GM10266 (cell line): ENCODE measurements around the gene MYBPC3.

ENCODE experiments used
- DNase-seq: peaks from one replicate; pipeline ENCODE4 v3.0.0; 2012; ENCODE audit errors: extremely low spot score
- TF ChIP-seq, protein P1 (sequence below): IDR thresholded peaks from 2 replicates; pipeline ENCODE4 v1.5.1; 2012; ENCODE audit warnings: mild to moderate bottlenecking, low read depth; ENCODE audit not compliant: control insufficient read depth, insufficient read depth; ENCODE audit errors: missing control alignments

MYBPC3 gene

DNA sequence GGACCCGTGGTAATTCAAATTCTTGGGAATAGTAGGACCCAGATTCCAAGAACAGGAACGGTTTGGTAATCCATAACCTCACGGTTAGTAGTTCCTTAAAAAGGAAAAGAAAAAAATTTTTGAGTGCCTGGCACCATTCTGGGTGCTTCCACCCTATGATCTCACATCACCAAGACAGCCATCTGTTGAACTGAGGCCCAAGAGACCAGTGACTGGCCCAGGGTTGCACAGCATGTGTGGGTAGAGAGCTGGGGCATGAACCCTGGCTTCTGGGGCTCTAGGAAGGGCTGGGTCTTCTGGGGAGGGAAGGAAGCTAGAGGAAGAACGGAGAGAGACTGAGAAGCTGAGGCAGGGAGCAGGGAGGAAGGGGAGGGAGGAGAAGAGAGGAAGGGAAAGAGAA is 30.6 kb upstream of the MYBPC3 start:
- TF ChIP-seq, protein P1, sequence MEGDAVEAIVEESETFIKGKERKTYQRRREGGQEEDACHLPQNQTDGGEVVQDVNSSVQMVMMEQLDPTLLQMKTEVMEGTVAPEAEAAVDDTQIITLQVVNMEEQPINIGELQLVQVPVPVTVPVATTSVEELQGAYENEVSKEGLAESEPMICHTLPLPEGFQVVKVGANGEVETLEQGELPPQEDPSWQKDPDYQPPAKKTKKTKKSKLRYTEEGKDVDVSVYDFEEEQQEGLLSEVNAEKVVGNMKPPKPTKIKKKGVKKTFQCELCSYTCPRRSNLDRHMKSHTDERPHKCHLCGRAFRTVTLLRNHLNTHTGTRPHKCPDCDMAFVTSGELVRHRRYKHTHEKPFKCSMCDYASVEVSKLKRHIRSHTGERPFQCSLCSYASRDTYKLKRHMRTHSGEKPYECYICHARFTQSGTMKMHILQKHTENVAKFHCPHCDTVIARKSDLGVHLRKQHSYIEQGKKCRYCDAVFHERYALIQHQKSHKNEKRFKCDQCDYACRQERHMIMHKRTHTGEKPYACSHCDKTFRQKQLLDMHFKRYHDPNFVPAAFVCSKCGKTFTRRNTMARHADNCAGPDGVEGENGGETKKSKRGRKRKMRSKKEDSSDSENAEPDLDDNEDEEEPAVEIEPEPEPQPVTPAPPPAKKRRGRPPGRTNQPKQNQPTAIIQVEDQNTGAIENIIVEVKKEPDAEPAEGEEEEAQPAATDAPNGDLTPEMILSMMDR, result no peak
- DNase-seq, result no peak

DNA sequence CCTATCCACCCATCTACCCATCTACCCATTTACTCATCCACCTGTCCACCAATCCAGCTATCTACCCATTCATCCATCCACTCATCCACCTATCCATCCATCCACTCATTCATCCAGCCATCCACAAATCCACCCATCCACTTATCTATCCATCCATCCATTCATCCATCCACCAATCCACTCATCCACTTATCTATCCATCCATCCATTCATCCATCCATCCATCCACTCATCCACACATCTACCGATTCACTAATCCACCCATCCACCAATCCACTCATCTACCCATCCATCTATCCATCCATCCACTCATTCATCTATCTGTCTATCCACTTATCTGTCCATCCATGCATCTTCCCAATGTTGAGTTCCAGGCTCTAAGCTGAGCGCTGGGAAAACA is 27.6 kb upstream of the MYBPC3 start:
- no peak for DNase-seq
- TF ChIP-seq, protein P1, result no peak

DNA sequence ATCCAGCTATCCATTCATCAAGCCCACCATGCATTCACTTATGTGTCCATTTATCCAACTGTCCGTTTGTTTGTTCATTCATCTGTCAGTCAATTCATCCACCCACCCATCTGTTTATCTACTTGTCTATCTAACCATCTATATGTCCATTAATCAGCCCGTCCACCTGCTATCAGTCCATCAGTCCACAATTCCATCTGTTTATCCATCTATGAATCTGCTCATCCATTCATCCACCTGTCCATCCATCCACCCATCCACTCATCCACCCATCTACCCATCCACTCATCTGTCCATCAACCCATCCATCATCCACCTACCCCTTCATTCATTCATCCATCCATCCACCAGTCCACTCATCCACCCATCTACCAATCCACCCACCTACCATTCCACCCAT is 26.8 kb upstream of the MYBPC3 start:
- TF ChIP-seq, protein P1, result no peak
- no peak for DNase-seq

DNA sequence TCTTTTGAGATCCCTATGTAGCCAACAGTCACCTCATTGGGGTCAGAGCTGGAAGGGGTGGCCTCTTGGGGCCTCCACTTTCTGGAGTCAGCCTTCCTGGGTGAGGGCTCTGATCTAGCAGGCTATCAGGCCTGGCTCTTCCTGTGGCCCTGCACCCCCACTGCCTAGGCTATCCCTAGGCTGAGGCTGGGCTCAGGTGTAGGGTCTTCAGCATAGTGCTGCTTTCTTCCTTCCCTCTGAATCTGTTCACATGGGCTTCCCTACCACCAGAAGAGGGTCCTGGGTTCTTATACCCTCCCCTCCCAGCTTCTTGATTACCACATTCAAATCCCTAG is 26.3 kb upstream of the MYBPC3 start:
- TF ChIP-seq, protein P1, result no peak
- DNase-seq, result no peak

DNA sequence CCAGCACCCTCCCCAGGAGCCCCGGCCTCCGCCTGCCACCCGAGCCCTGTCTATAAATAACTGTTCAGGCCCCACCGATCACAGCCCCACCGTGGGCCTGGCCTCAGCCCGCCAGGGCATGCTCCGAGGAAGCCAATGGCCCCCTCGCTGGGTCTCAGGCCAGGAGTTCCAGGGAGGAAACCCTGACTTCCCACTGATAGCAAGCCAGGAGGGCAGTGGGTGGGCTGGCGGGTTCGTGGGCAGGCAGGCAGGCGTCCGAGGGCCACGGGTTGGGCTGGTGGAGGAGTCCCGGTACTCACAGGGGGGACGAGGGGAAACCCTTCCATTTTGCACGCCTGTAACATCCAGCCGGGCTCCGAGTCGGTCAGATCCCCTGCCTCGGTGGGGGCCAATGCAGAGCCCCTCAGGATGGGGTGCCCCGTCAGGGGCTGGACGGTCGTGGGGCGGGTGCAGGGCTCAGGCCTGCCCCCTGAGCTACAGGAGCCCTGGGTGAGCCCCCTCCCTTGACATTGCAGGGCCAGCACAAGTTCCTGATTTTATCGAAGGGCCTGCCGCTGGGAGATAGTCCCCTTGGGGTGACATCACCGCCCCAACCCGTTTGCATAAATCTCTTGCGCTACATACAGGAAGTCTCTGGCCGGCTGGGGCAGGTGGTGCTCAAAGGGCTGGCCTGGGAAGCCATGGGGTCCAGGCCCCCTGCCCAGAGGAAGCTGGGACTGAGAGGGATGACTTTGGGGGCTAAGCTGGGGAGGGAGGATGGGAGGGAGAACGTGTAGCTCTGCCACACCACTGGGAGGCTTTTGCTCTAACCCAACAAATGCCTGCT is 25.7 kb upstream of the MYBPC3 start, which contains the start of gene SPI1:
Gene SPI1, minus strand, starts transcription at position 538 of the 826 bp plus-strand sequence. Its CDS starts 194 bp downstream, at position 344.
- TF ChIP-seq, protein P1, result no peak
- peak; percentile 85 for DNase-seq

DNA sequence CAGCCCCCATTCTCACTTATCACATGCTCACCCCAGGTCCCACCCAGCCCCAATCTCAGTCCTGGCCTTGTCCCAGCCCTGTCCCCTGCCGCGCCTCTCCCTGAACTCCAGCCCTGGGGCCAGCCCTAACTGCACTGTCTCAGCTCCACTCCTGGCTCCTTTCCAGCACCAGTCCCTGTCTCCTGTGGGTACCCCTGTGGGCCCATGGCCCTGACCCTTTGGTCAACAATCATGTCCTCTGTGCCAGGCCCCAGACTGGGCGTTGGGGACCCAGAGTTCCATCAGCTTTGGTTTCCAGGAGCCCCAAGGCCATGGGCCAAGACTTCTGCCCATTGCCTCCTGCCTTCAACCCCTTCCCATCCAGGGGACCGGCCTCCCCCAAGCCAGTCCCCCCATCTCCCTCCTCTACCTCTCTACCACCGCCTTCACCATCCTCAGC is 25.1 kb upstream of the MYBPC3 start:
- no peak for DNase-seq
- TF ChIP-seq, protein P1, result no peak
